K562 (cell line): ENCODE results near the gene CCNT1. TPM values are rescaled to one million over a fixed set of nuclear protein-coding genes. Genes with fewer than 3 reads are reported as not detected.

Experiments used
- ATAC-seq: fragments of 200-7000 bp; cut with Tn5 transposase; 3 replicates; pipeline ENCODE4 v1.9.1; 2020; ENCODE audit warnings: moderate library complexity
- BruUV-seq: library from RNA; stranded (reverse); fragments of 400-500 nt; replicated peaks from 2 replicates; lab custom pipeline; 2021; lab: Mats Ljungman, UMichigan
- CTCF ChIA-PET: fragments of 300-600 bp; formaldehyde crosslinking; extraction: SDS; loops from one replicate; lab custom pipeline; 2021; ENCODE audit warnings: low intra/inter-chr PET ratio; lab: Yijun Ruan, JAX
- POLR2A ChIA-PET: fragments of 300-600, 350-650 bp; sonication (Branson Sonifier 250); formaldehyde crosslinking; extraction: SDS; loops from one replicate; lab custom pipeline; 2021; ENCODE audit warnings: antibody characterized with exemption, inconsistent platforms; lab: Yijun Ruan, JAX
- DNase-seq, 4 experiments: peaks; one replicate each; pipeline versions ENCODE4 v3.0.0 to v3.0.0-alpha.2; 2011 to 2018; ENCODE audit warnings: low spot score in 3 of 4, mixed read lengths in 3 of 4; ENCODE audit errors: extremely low read depth in 1 of 4
- FAIRE-seq: peaks from 2 replicates; lab custom pipeline; 2011; peaks lifted over from hg19 to GRCh38; lab: Jason Lieb, UNC
- H2AFZ ChIP-seq: 2 replicates; pipeline ENCODE4 v1.6.0; 2011; ENCODE audit warnings: low read depth, low read length, control low read depth, inconsistent platforms
- H3K27ac ChIP-seq: fragments of 200-600 bp; 3 replicates; pipeline ENCODE4 v1.8.0; 2011; ENCODE audit warnings: low read depth, mild to moderate bottlenecking, control low read depth, inconsistent platforms, low read length, moderate library complexity, mixed read lengths; ENCODE audit errors: extremely low read depth
- H3K27me3 ChIP-seq, 2 experiments: fragments of 300-600 bp in 1 of 2; 2 replicates in 1 of 2; 3 replicates in 1 of 2; pipeline versions ENCODE4 v1.6.0 to v1.8.0; 2011; ENCODE audit warnings: inconsistent platforms in 2 of 2, low read length in 2 of 2, mild to moderate bottlenecking in 1 of 2, mixed read lengths in 1 of 2, moderate library complexity in 1 of 2; ENCODE audit not compliant: control insufficient read depth in 2 of 2, insufficient read depth in 2 of 2
- H3K36me3 ChIP-seq: fragments of 300-600 bp; 3 replicates; pipeline ENCODE4 v1.8.0; 2011; ENCODE audit warnings: mild to moderate bottlenecking, low read length, inconsistent platforms; ENCODE audit not compliant: control insufficient read depth, insufficient read depth
- H3K4me1 ChIP-seq, 2 experiments: fragments of 200-600 bp in 1 of 2; replicated peaks in 1 of 2; 2 replicates in 1 of 2; 3 replicates in 1 of 2; pipeline versions ENCODE4 v1.5.1 to v1.8.0; 2011; ENCODE audit warnings: inconsistent platforms in 2 of 2, low read length in 2 of 2, mild to moderate bottlenecking in 1 of 2, mixed read lengths in 1 of 2, moderate library complexity in 1 of 2; ENCODE audit not compliant: control insufficient read depth in 2 of 2, insufficient read depth in 2 of 2
- H3K4me2 ChIP-seq: 2 replicates; pipeline ENCODE4 v1.6.1; 2011; ENCODE audit warnings: low read length, control low read depth, inconsistent platforms, mixed read lengths; ENCODE audit not compliant: insufficient read depth
- H3K4me3 ChIP-seq: fragments of 200-600 bp; sonication (generic), shearing (Covaris generic); 2 replicates; pipeline ENCODE4 v1.5.1; 2016; ENCODE audit warnings: control low read depth, inconsistent platforms
- H3K79me2 ChIP-seq: fragments of 200-600 bp; 3 replicates; pipeline ENCODE4 v1.8.0; 2011; ENCODE audit warnings: low read length, inconsistent platforms; ENCODE audit not compliant: control insufficient read depth, insufficient read depth
- H3K9ac ChIP-seq, 2 experiments: 2 replicates each; pipeline versions ENCODE4 v1.6.0 to v1.6.1; 2011; ENCODE audit warnings: low read depth in 2 of 2, low read length in 2 of 2, control low read depth in 1 of 2, inconsistent platforms in 1 of 2, mild to moderate bottlenecking in 1 of 2, mixed read lengths in 1 of 2; ENCODE audit not compliant: insufficient read depth in 1 of 2
- H3K9me1 ChIP-seq: one replicate; pipeline ENCODE4 v1.6.0; 2011; ENCODE audit warnings: inconsistent platforms, mild to moderate bottlenecking, low read length, moderate library complexity; ENCODE audit not compliant: control insufficient read depth, insufficient read depth
- H3K9me3 ChIP-seq: replicated peaks from 2 replicates; pipeline ENCODE4 v1.5.1; 2011; ENCODE audit warnings: low read depth, low read length, inconsistent platforms; ENCODE audit not compliant: control insufficient read depth, insufficient read depth
- H4K20me1 ChIP-seq: replicated peaks from 2 replicates; pipeline ENCODE4 v1.6.1; 2011; ENCODE audit warnings: low read length, inconsistent platforms, mixed read lengths; ENCODE audit not compliant: control insufficient read depth, insufficient read depth
- BRF1 ChIP-seq: IDR thresholded peaks from 3 replicates; pipeline ENCODE4 v1.6.1; 2011; ENCODE audit warnings: borderline replicate concordance, mild to moderate bottlenecking; ENCODE audit not compliant: insufficient read length; ENCODE audit errors: extremely low read depth
- MTA2 ChIP-seq: fragments of 450-650 bp; IDR thresholded peaks from 2 replicates; pipeline ENCODE4 v1.6.1; 2016; ENCODE audit warnings: low read depth
- WGBS: fragments of 100-300 bp; shearing (Covaris generic); methylation state at CpG from one replicate; pipeline ENCODE4 v1.1.6; 2016; ENCODE audit warnings: low coverage, mixed read lengths; ENCODE audit not compliant: insufficient coverage; ENCODE audit errors: missing lambda C conversion rate; 5-methylcytosine and 5-hydroxymethylcytosine counted together
- in situ Hi-C: fragments of 300-500 bp; cut with MboI; formaldehyde crosslinking; loops from 4 replicates; pipeline ENCODE4 v1.15.0; 2018; ENCODE audit warnings: inconsistent platforms, mixed read lengths
- intact Hi-C: fragments of 100-400 bp; cut with micrococcal nuclease; formaldehyde crosslinking; loops from 2 replicates; pipeline ENCODE4 v1.14.2; 2022
- polyA plus RNA-seq, 8 experiments: library from polyadenylated mRNA; depleted of rRNA in 4 of 8; stranded (reverse) in 5 of 8; unstranded in 3 of 8; fragments of >200 nt; fragmentation: Nextera tagmentation in 2 of 8; fragmentation: Illumina TruSeq in 1 of 8; extraction: Ambion mirVana in 2 of 8; extraction: Trizol in 1 of 8; gene quantifications; 2 replicates each; pipeline versions ENCODE4 v1.2.1 to v1.2.3, GENCODE V29; 2011 to 2014; ENCODE audit warnings: inconsistent platforms in 1 of 8, missing spikeins in 1 of 8
- total RNA-seq, 7 experiments: library from RNA; depleted of rRNA in 6 of 7; stranded (reverse); fragments of >200 nt in 6 of 7; fragmentation: Illumina TruSeq in 2 of 7; extraction: Trizol in 2 of 7; gene quantifications; 2 replicates each; pipeline versions ENCODE4 v1.2.1 to v1.2.3, GENCODE V29; 2011 to 2021; ENCODE audit warnings: low replicate concordance in 1 of 7
- TF ChIP-seq, protein P1 (sequence below): fragments of 150-350 bp; conservative IDR thresholded peaks from 2 replicates; pipeline ENCODE4 v1.6.1; 2014; ENCODE audit warnings: low read length

The CCNT1 gene
- total and polyA plus RNA-seq, 9 of the 15 experiments (the other 6 are each of a cell fraction or from before 2014, with no cell fraction given) = 9.7 to 52.4 (median 33.4) TPM

- Histone ChIP-seq H3K9me3 (0 out of 2 replicates have a peak, but pooled peaks cover 2% of the 10 kb centered on the region), H3K4me2 (no peak overlapping the region; the same call in 1 of the 2 replicates), H3K9ac (no peak overlapping the region), H3K4me3 (no peak overlapping the region), H3K4me1 (peaks cover 0 to 11% of the 10 kb centered on the region in 2 experiments; a peak in 2 of 5 replicates), H3K36me3 (no peaks in the 10 kb centered on the region), H3K79me2 (no peaks in the 10 kb centered on the region), H3K27ac (no peak overlapping the region), H4K20me1 (no peaks in the 10 kb centered on the region), H3K9me1 (no peaks in the 10 kb centered on the region), H3K27me3 (peaks cover 0 to 2% of the 10 kb centered on the region in 2 experiments; a peak in 1 of 5 replicates), H2AFZ (no peak overlapping the region)
- POLR2A ChIA-PET = interaction anchor here (1.0 to 1.5 kb wide), 2 partner anchors 8 to 10 kb away, joined by 3 to 4 read pairs; no protein-coding TSS in a partner anchor
- no peak for DNase-seq
- 9% methylated on average over 3 of the region's 3 CpGs for WGBS
- in situ Hi-C loops = no loop called here
- ATAC-seq = peak; percentile 67
- TF ChIP-seq BRF1 (no peak), MTA2 (no peak)
- TF ChIP-seq, protein P1, sequence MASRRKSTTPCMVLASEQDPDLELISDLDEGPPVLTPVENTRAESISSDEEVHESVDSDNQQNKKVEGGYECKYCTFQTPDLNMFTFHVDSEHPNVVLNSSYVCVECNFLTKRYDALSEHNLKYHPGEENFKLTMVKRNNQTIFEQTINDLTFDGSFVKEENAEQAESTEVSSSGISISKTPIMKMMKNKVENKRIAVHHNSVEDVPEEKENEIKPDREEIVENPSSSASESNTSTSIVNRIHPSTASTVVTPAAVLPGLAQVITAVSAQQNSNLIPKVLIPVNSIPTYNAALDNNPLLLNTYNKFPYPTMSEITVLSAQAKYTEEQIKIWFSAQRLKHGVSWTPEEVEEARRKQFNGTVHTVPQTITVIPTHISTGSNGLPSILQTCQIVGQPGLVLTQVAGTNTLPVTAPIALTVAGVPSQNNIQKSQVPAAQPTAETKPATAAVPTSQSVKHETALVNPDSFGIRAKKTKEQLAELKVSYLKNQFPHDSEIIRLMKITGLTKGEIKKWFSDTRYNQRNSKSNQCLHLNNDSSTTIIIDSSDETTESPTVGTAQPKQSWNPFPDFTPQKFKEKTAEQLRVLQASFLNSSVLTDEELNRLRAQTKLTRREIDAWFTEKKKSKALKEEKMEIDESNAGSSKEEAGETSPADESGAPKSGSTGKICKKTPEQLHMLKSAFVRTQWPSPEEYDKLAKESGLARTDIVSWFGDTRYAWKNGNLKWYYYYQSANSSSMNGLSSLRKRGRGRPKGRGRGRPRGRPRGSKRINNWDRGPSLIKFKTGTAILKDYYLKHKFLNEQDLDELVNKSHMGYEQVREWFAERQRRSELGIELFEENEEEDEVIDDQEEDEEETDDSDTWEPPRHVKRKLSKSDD = no peak
- CTCF ChIA-PET = no interaction called here
- FAIRE-seq = no peak
- BruUV-seq = no TSS peak
- intact Hi-C loops = no loop called here
Measured at GRCh38 chr12:48640854-48641253, 75.7 kb downstream of the CCNT1 start.
